Measurements from ENCODE around the gene PHLPP1.

DNA sequence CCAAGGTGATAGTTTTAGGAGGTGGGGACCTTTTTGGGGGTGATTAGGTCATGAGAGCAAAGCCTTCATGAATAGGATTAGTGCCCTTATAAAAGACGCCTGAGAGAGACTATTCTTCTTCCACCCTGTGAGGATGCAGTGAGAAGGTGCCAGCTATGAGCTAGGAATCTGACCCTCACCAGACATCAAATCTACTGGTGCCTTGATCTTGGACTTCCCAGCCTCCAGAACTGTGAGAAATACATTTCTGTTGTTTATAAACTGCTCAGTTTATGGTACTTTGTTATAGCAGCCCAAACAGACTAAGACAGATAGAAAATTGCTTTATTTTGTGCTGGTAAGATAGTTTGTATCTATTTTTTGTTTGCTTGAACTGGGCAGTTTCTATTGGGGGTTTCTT lies 40.1 kb downstream of the PHLPP1 start:
- TF ChIP-seq EZH2phosphoT487 (IDR thresholded peaks at IDR 0.05; ENCODE audit: low read length) (no peak), EZH2 (optimal IDR thresholded peaks at IDR 0.05; ENCODE audit: low read depth, low read length) (no peak)
- TF ChIP-seq, protein P1, sequence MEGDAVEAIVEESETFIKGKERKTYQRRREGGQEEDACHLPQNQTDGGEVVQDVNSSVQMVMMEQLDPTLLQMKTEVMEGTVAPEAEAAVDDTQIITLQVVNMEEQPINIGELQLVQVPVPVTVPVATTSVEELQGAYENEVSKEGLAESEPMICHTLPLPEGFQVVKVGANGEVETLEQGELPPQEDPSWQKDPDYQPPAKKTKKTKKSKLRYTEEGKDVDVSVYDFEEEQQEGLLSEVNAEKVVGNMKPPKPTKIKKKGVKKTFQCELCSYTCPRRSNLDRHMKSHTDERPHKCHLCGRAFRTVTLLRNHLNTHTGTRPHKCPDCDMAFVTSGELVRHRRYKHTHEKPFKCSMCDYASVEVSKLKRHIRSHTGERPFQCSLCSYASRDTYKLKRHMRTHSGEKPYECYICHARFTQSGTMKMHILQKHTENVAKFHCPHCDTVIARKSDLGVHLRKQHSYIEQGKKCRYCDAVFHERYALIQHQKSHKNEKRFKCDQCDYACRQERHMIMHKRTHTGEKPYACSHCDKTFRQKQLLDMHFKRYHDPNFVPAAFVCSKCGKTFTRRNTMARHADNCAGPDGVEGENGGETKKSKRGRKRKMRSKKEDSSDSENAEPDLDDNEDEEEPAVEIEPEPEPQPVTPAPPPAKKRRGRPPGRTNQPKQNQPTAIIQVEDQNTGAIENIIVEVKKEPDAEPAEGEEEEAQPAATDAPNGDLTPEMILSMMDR (IDR thresholded peaks at IDR 0.05; ENCODE audit: low read length), result no peak
